WTC11 (cell line): ENCODE data around the gene USP13. TPM values are rescaled to one million over a fixed set of nuclear protein-coding genes. Genes with fewer than 3 reads are reported as not detected.

Experiments
- ATAC-seq: fragments of 200-7000 bp; cut with Tn5 transposase; 2 replicates; pipeline ENCODE4 v1.10.0; 2021; ENCODE audit warnings: mild to moderate bottlenecking, moderate library complexity
- CTCF ChIA-PET: fragments of 300-600 bp; sonication (Branson Sonifier 250); formaldehyde crosslinking; loops from one replicate; lab custom pipeline; 2021; ENCODE audit warnings: antibody characterized with exemption; lab: Charles Lee
- POLR2A ChIA-PET: fragments of 350-600 bp; sonication (Branson Sonifier 250); formaldehyde crosslinking; loops from one replicate; lab custom pipeline; 2021; ENCODE audit warnings: antibody characterized with exemption; lab: Charles Lee
- DNase-seq: peaks from one replicate; pipeline ENCODE4 v3.0.0; 2021; ENCODE audit warnings: low spot score
- H3K27ac Mint-ChIP-seq: 2 replicates; pipeline ENCODE4 v1.8.0; 2021; ENCODE audit warnings: mixed read lengths
- H3K27me3 Mint-ChIP-seq: 2 replicates; pipeline ENCODE4 v1.8.0; 2021; ENCODE audit warnings: low read depth, mild to moderate bottlenecking, moderate library complexity, mixed read lengths
- H3K36me3 Mint-ChIP-seq: 2 replicates; pipeline ENCODE4 v1.8.0; 2021; ENCODE audit warnings: mixed read lengths
- H3K4me1 Mint-ChIP-seq: 2 replicates; pipeline ENCODE4 v1.8.0; 2022; ENCODE audit warnings: mixed read lengths
- H3K4me3 Mint-ChIP-seq: 2 replicates; pipeline ENCODE4 v1.8.0; 2021; ENCODE audit warnings: mild to moderate bottlenecking, moderate library complexity, mixed read lengths
- H3K9me3 Mint-ChIP-seq: 2 replicates; pipeline ENCODE4 v1.8.0; 2021; ENCODE audit warnings: mixed read lengths
- ATF2 ChIP-seq: sonication (generic); formaldehyde crosslinking; IDR thresholded peaks from 2 replicates; pipeline ENCODE4 v1.8.1; 2022; ENCODE audit warnings: low read depth, missing genetic modification reagents, borderline replicate concordance
- CBFB ChIP-seq: sonication (generic); formaldehyde crosslinking; IDR thresholded peaks from 2 replicates; pipeline ENCODE4 v1.8.1; 2022; ENCODE audit warnings: mild to moderate bottlenecking, low read depth, missing genetic modification reagents
- CREM ChIP-seq: sonication (generic); formaldehyde crosslinking; IDR thresholded peaks from 2 replicates; pipeline ENCODE4 v1.8.1; 2022; ENCODE audit warnings: mild to moderate bottlenecking, missing genetic modification reagents, moderate library complexity
- ELF4 ChIP-seq: sonication (generic); formaldehyde crosslinking; IDR thresholded peaks from 2 replicates; pipeline ENCODE4 v1.8.1; 2022; ENCODE audit warnings: low read depth, mild to moderate bottlenecking, moderate library complexity, missing genetic modification reagents
- ETV6 ChIP-seq: sonication (generic); formaldehyde crosslinking; IDR thresholded peaks from 2 replicates; pipeline ENCODE4 v1.8.1; 2022; ENCODE audit warnings: mild to moderate bottlenecking, missing genetic modification reagents
- FOXP4 ChIP-seq: sonication (generic); formaldehyde crosslinking; IDR thresholded peaks from 2 replicates; pipeline ENCODE4 v1.8.0; 2022; ENCODE audit warnings: mild to moderate bottlenecking, missing genetic modification reagents
- GABPB1 ChIP-seq: sonication (generic); formaldehyde crosslinking; IDR thresholded peaks from 2 replicates; pipeline ENCODE4 v1.8.1; 2023; ENCODE audit warnings: mild to moderate bottlenecking, missing genetic modification reagents
- GRHL2 ChIP-seq: fragments of 250-450 bp; sonication (Bioruptor Pico); IDR thresholded peaks from 2 replicates; pipeline ENCODE4 v1.8.0; 2022; ENCODE audit warnings: mild to moderate bottlenecking, moderate library complexity; ENCODE audit not compliant: insufficient replicate concordance, severe bottlenecking
- NFE2L1 ChIP-seq: sonication (generic); formaldehyde crosslinking; IDR thresholded peaks from 2 replicates; pipeline ENCODE4 v1.8.1; 2023; ENCODE audit warnings: missing genetic modification reagents
- OVOL2 ChIP-seq: fragments of 250-450 bp; sonication (Bioruptor Pico); IDR thresholded peaks from 2 replicates; pipeline ENCODE4 v1.9.0; 2021; ENCODE audit warnings: mild to moderate bottlenecking, borderline replicate concordance
- PRRX2 ChIP-seq: fragments of 250-450 bp; sonication (Bioruptor Pico); IDR thresholded peaks from 2 replicates; pipeline ENCODE4 v1.8.0; 2021; ENCODE audit warnings: mild to moderate bottlenecking
- SMAD4 ChIP-seq: sonication (generic); formaldehyde crosslinking; IDR thresholded peaks from 2 replicates; pipeline ENCODE4 v1.8.0; 2022; ENCODE audit warnings: mild to moderate bottlenecking, missing genetic modification reagents
- SP1 ChIP-seq: sonication (generic); formaldehyde crosslinking; conservative IDR thresholded peaks from 2 replicates; pipeline ENCODE4 v1.8.1; 2022; ENCODE audit warnings: missing genetic modification reagents
- TEAD4 ChIP-seq: sonication (generic); formaldehyde crosslinking; IDR thresholded peaks from 2 replicates; pipeline ENCODE4 v1.8.0; 2022; ENCODE audit warnings: mild to moderate bottlenecking, missing genetic modification reagents
- ZBTB21 ChIP-seq: sonication (generic); formaldehyde crosslinking; IDR thresholded peaks from 2 replicates; pipeline ENCODE4 v1.8.1; 2023; ENCODE audit warnings: mild to moderate bottlenecking, missing genetic modification reagents, borderline replicate concordance
- ZNF219 ChIP-seq: sonication (generic); formaldehyde crosslinking; IDR thresholded peaks from 2 replicates; pipeline ENCODE4 v1.8.0; 2023; ENCODE audit warnings: missing genetic modification reagents, mild to moderate bottlenecking, borderline replicate concordance
- total RNA-seq: library from RNA; stranded (reverse); gene quantifications from 3 replicates; pipeline ENCODE4 v1.2.3, GENCODE V29; 2021
- TF ChIP-seq, protein P1 (sequence below): sonication (generic); formaldehyde crosslinking; IDR thresholded peaks from 2 replicates; pipeline ENCODE4 v1.8.0; 2023; ENCODE audit warnings: mild to moderate bottlenecking, missing genetic modification reagents
- TF ChIP-seq, protein P2 (sequence below): sonication (generic); formaldehyde crosslinking; IDR thresholded peaks from 2 replicates; pipeline ENCODE4 v1.8.0; 2022; ENCODE audit warnings: missing genetic modification reagents

USP13 gene
- total RNA-seq, 1 experiment from 2014 or later: 26.8 TPM

GRCh38 chr3:179701176-179701827 is 48.5 kb downstream of the USP13 start:
- peak overlapping the region; percentile 93 for H3K27ac Mint-ChIP-seq
- H3K4me1 Mint-ChIP-seq: peaks cover 31% of the 10 kb centered on the region
- H3K4me3 Mint-ChIP-seq: no peak overlapping the region
- DNase-seq (no peak), ATAC-seq (peak; percentile 63)
- TF ChIP-seq, protein P1, sequence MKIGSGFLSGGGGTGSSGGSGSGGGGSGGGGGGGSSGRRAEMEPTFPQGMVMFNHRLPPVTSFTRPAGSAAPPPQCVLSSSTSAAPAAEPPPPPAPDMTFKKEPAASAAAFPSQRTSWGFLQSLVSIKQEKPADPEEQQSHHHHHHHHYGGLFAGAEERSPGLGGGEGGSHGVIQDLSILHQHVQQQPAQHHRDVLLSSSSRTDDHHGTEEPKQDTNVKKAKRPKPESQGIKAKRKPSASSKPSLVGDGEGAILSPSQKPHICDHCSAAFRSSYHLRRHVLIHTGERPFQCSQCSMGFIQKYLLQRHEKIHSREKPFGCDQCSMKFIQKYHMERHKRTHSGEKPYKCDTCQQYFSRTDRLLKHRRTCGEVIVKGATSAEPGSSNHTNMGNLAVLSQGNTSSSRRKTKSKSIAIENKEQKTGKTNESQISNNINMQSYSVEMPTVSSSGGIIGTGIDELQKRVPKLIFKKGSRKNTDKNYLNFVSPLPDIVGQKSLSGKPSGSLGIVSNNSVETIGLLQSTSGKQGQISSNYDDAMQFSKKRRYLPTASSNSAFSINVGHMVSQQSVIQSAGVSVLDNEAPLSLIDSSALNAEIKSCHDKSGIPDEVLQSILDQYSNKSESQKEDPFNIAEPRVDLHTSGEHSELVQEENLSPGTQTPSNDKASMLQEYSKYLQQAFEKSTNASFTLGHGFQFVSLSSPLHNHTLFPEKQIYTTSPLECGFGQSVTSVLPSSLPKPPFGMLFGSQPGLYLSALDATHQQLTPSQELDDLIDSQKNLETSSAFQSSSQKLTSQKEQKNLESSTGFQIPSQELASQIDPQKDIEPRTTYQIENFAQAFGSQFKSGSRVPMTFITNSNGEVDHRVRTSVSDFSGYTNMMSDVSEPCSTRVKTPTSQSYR (CRISPR knock-in tag): no peak
- H3K9me3 Mint-ChIP-seq: no peaks in the 10 kb centered on the region
- peaks cover 2% of the 10 kb centered on the region for H3K36me3 Mint-ChIP-seq
- no peaks in the 10 kb centered on the region for H3K27me3 Mint-ChIP-seq
- POLR2A ChIA-PET: no interaction called here
- CTCF ChIA-PET: interaction anchor here (1.0 kb wide), 1 partner anchor 52 kb away, joined by 6 read pairs; no protein-coding TSS in a partner anchor

GRCh38 chr3:179702271-179702947 is 49.6 kb downstream of the USP13 start:
- H3K27ac Mint-ChIP-seq: peak overlapping the region; percentile 94
- H3K4me1 Mint-ChIP-seq: peaks cover 30% of the 10 kb centered on the region
- ChIA-PET CTCF (interaction anchor here (1.0 to 1.2 kb wide), 2 partner anchors 53 kb away, joined by 6 to 7 read pairs; no protein-coding TSS in a partner anchor), POLR2A (no interaction called here)
- no peak overlapping the region for H3K4me3 Mint-ChIP-seq
- DNase-seq (no peak), ATAC-seq (no peak)
- H3K36me3 Mint-ChIP-seq: peaks cover 2% of the 10 kb centered on the region
- H3K27me3 Mint-ChIP-seq: no peaks in the 10 kb centered on the region
- no peaks in the 10 kb centered on the region for H3K9me3 Mint-ChIP-seq
- no peak for TF ChIP-seq ATF2 (CRISPR knock-in tag)
- TF ChIP-seq GRHL2 (CRISPR knock-in tag): no peak
- no peak for TF ChIP-seq GABPB1 (CRISPR knock-in tag)
- TF ChIP-seq ETV6 (CRISPR knock-in tag): no peak
- TF ChIP-seq, protein P1 (CRISPR knock-in tag): no peak
- no peak for TF ChIP-seq ELF4
- TF ChIP-seq CBFB: no peak
- no peak for TF ChIP-seq SP1 (CRISPR knock-in tag)
- no peak for TF ChIP-seq ZBTB21 (CRISPR knock-in tag)
- no peak for TF ChIP-seq SMAD4 (CRISPR knock-in tag)
- TF ChIP-seq CREM: no peak
- no peak for TF ChIP-seq ZNF219 (CRISPR knock-in tag)
- TF ChIP-seq, protein P2, sequence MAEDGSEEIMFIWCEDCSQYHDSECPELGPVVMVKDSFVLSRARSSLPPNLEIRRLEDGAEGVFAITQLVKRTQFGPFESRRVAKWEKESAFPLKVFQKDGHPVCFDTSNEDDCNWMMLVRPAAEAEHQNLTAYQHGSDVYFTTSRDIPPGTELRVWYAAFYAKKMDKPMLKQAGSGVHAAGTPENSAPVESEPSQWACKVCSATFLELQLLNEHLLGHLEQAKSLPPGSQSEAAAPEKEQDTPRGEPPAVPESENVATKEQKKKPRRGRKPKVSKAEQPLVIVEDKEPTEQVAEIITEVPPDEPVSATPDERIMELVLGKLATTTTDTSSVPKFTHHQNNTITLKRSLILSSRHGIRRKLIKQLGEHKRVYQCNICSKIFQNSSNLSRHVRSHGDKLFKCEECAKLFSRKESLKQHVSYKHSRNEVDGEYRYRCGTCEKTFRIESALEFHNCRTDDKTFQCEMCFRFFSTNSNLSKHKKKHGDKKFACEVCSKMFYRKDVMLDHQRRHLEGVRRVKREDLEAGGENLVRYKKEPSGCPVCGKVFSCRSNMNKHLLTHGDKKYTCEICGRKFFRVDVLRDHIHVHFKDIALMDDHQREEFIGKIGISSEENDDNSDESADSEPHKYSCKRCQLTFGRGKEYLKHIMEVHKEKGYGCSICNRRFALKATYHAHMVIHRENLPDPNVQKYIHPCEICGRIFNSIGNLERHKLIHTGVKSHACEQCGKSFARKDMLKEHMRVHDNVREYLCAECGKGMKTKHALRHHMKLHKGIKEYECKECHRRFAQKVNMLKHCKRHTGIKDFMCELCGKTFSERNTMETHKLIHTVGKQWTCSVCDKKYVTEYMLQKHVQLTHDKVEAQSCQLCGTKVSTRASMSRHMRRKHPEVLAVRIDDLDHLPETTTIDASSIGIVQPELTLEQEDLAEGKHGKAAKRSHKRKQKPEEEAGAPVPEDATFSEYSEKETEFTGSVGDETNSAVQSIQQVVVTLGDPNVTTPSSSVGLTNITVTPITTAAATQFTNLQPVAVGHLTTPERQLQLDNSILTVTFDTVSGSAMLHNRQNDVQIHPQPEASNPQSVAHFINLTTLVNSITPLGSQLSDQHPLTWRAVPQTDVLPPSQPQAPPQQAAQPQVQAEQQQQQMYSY (CRISPR knock-in tag): no peak
- TF ChIP-seq OVOL2 (CRISPR knock-in tag): no peak
- TF ChIP-seq NFE2L1 (CRISPR knock-in tag): no peak
- TF ChIP-seq TEAD4 (CRISPR knock-in tag): no peak
- TF ChIP-seq FOXP4 (CRISPR knock-in tag): no peak
- no peak for TF ChIP-seq PRRX2 (CRISPR knock-in tag)
